ENCODE measurements around the gene SPRR2A.
"Not testable (repeated sequence)": the region's sequence is repeated elsewhere in the genome, so short reads cannot be mapped to it uniquely, and the experiment has no call there.

SPRR2A gene

GRCh38 chr1:153024413-153024812 lies 32.9 kb downstream of the SPRR2A start:
- DNase-seq = no peak

GRCh38 chr1:153023109-153023508 lies 34.2 kb downstream of the SPRR2A start:
- DNase-seq = no peak

GRCh38 chr1:153022340-153022739 lies 35.0 kb downstream of the SPRR2A start:
- DNase-seq = not testable (repeated sequence)

- not testable (repeated sequence) for DNase-seq
These were observed 35.5 kb downstream of the SPRR2A start for GRCh38 chr1:153021829-153022228.

GRCh38 chr1:153011235-153011758 lies 46.0 kb downstream of the SPRR2A start:
- not testable (repeated sequence) for DNase-seq
